Superior temporal gyrus (tissue), 1 donor: ENCODE data around the gene FAHD2A.
"Not testable (repeated sequence)": the region's sequence is repeated elsewhere in the genome, so short reads cannot be mapped to it uniquely, and the experiment has no call there.

Experiments used
- DNase-seq: peaks from one replicate; pipeline ENCODE4 v3.0.0-alpha.2; 2016; ENCODE audit errors: extremely low spot score

Gene FAHD2A

GRCh38 chr2:95390272-95390880, 12.1 kb upstream of the FAHD2A start:
- no peak for DNase-seq

- DNase-seq = no peak
These were observed 11.6 kb upstream of the FAHD2A start for GRCh38 chr2:95390881-95391321.

- no peak for DNase-seq
These were observed 10.7 kb upstream of the FAHD2A start for GRCh38 chr2:95391641-95392310.

- DNase-seq = no peak
These were observed 10.2 kb upstream of the FAHD2A start for GRCh38 chr2:95392320-95392719.

GRCh38 chr2:95392730-95393455, 9.6 kb upstream of the FAHD2A start:
- DNase-seq = no peak

GRCh38 chr2:95393901-95394300, 8.6 kb upstream of the FAHD2A start:
- no peak for DNase-seq

- no peak for DNase-seq
These were observed 3.4 kb upstream of the FAHD2A start for GRCh38 chr2:95399061-95399460.

- no peak for DNase-seq
These were observed 1.0 kb upstream of the FAHD2A start for GRCh38 chr2:95401480-95401879.

GRCh38 chr2:95402004-95402369, 521 bp upstream of the FAHD2A start:
- DNase-seq = not testable (repeated sequence)

- peak; percentile 60 for DNase-seq
These were observed 755 bp downstream of the FAHD2A start for GRCh38 chr2:95403204-95403721.

- not testable (repeated sequence) for DNase-seq
These were observed 1.3 kb downstream of the FAHD2A start for GRCh38 chr2:95403824-95404223.

- not testable (repeated sequence) for DNase-seq
These were observed 2.2 kb downstream of the FAHD2A start for GRCh38 chr2:95404676-95405075.

- not testable (repeated sequence) for DNase-seq
These were observed 8.7 kb downstream of the FAHD2A start for GRCh38 chr2:95411239-95411638.

- peak; percentile 93 for DNase-seq
These were observed 11.6 kb downstream of the FAHD2A start for GRCh38 chr2:95414015-95414594.

GRCh38 chr2:95415138-95415537, 12.6 kb downstream of the FAHD2A start:
- DNase-seq = not testable (repeated sequence)

- not testable (repeated sequence) for DNase-seq
These were observed 13.1 kb downstream of the FAHD2A start for GRCh38 chr2:95415561-95415960.

- DNase-seq = not testable (repeated sequence)
These were observed 24.8 kb downstream of the FAHD2A start for GRCh38 chr2:95427196-95427867.

- DNase-seq = not testable (repeated sequence)
These were observed 27.4 kb downstream of the FAHD2A start for GRCh38 chr2:95429748-95430467.

GRCh38 chr2:95433373-95433772, 30.9 kb downstream of the FAHD2A start:
- not testable (repeated sequence) for DNase-seq

GRCh38 chr2:95433973-95434372, 31.5 kb downstream of the FAHD2A start:
- not testable (repeated sequence) for DNase-seq
